Neutrophil (primary cell): ENCODE results near the gene TFEB.

ENCODE experiments used
- H3K27ac ChIP-seq: fragments of 200-600 bp; sonication (generic); 2 replicates; pipeline ENCODE4 v1.5.1; 2016; ENCODE audit warnings: mild to moderate bottlenecking, moderate library complexity
- H3K27me3 ChIP-seq: fragments of 200-600 bp; sonication (generic); 2 replicates; pipeline ENCODE4 v1.6.0; 2016; ENCODE audit warnings: mild to moderate bottlenecking
- H3K36me3 ChIP-seq: fragments of 200-600 bp; sonication (generic); 2 replicates; pipeline ENCODE4 v1.5.1; 2017
- H3K4me1 ChIP-seq, 2 experiments: fragments of 200-600 bp in 1 of 2; sonication (generic) in 1 of 2; 1 replicate in 1 of 2; 2 replicates in 1 of 2; pipeline versions ENCODE4 v1.5.1 to v1.6.1; 2013 to 2016; ENCODE audit warnings: low read depth in 1 of 2, low read length in 1 of 2, mild to moderate bottlenecking in 1 of 2, moderate library complexity in 1 of 2; ENCODE audit not compliant: control insufficient read depth in 1 of 2, insufficient read depth in 1 of 2
- H3K4me3 ChIP-seq, 2 experiments: fragments of 200-600 bp in 1 of 2; sonication (generic) in 1 of 2; 1 replicate in 1 of 2; 2 replicates in 1 of 2; pipeline ENCODE4 v1.5.1; 2013 to 2016; ENCODE audit warnings: low read depth in 1 of 2, low read length in 1 of 2, mild to moderate bottlenecking in 1 of 2, moderate library complexity in 1 of 2
- H3K9me3 ChIP-seq: fragments of 200-600 bp; sonication (generic); 2 replicates; pipeline ENCODE4 v1.5.1; 2016
- TF ChIP-seq, protein P1 (sequence below): fragments of 200-600 bp; sonication (generic); IDR thresholded peaks from 2 replicates; pipeline ENCODE4 v1.5.1; 2016; ENCODE audit warnings: antibody characterized with exemption

The TFEB gene

DNA sequence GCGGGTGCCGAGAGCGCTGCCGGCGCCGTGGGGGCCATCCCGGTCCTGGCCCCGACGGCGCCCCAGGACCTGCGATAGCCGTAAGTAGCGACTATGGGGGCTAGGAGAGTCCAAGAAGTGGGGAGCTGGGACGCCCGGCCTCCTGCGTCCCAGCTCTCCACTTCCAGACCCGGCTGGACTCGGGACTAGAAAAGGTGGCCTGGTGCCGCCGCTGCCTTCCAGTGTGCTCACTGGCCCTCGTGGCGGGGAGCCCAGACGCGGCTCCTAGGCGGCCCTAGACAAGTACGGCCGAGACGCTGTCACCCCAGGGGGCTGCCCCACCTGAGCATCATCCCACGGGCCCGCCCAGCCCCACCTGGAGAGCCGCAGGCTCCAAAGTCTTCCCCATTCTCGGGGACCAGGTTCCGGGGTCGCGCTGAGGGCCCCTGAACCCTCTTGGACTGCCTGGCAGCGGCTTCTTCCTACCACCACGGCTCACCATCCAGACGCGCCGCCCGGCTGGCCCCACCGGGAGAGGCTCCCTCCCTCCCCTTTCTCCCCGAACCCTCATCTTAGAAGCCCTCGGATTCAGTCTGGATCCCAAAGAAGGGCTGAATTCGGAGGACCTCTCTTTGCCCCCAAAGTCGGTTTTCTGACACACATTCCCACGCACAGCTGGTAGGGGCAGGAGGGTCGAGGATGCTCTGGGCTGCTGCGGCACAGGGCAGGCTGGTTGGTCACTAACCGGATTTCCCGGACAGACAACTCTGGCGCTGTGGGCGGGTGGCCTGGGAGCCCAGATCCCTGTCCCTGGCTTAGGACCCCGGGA is 98.0 kb downstream of the TFEB start:
- H3K36me3 ChIP-seq: no peaks in the 10 kb centered on the region
- H3K9me3 ChIP-seq: no peaks in the 10 kb centered on the region
- H3K27me3 ChIP-seq: peaks cover 88% of the 10 kb centered on the region
- peaks cover 0 to 6% of the 10 kb centered on the region in 2 experiments for H3K4me1 ChIP-seq
- TF ChIP-seq, protein P1, sequence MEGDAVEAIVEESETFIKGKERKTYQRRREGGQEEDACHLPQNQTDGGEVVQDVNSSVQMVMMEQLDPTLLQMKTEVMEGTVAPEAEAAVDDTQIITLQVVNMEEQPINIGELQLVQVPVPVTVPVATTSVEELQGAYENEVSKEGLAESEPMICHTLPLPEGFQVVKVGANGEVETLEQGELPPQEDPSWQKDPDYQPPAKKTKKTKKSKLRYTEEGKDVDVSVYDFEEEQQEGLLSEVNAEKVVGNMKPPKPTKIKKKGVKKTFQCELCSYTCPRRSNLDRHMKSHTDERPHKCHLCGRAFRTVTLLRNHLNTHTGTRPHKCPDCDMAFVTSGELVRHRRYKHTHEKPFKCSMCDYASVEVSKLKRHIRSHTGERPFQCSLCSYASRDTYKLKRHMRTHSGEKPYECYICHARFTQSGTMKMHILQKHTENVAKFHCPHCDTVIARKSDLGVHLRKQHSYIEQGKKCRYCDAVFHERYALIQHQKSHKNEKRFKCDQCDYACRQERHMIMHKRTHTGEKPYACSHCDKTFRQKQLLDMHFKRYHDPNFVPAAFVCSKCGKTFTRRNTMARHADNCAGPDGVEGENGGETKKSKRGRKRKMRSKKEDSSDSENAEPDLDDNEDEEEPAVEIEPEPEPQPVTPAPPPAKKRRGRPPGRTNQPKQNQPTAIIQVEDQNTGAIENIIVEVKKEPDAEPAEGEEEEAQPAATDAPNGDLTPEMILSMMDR: no peak
- no peak overlapping the region for H3K4me3 ChIP-seq
- H3K27ac ChIP-seq: no peak overlapping the region

DNA sequence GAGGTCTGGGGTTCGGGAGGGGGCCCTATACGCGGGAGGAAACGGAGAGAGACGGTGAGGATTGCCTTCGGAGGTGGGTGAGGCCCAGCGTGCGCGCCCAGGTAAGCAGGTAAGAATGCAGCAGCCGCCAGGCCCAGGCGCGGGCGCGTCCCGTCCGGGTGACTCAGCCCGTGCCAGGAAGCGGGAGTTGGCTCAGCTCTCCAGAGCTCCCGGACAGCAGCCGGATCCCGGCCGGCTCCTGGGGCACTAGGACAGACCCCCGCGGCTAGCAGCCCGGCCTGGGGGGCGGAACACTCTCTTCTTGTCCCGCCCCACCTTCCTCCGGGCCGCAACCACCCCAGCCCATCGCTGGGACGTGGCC is 98.6 kb downstream of the TFEB start:
- Histone ChIP-seq H3K9me3 (no peaks in the 10 kb centered on the region), H3K27me3 (peaks cover 86% of the 10 kb centered on the region), H3K4me3 (no peak overlapping the region), H3K4me1 (peaks cover 0 to 6% of the 10 kb centered on the region in 2 experiments), H3K27ac (no peak overlapping the region), H3K36me3 (no peaks in the 10 kb centered on the region)
- TF ChIP-seq, protein P1: no peak

DNA sequence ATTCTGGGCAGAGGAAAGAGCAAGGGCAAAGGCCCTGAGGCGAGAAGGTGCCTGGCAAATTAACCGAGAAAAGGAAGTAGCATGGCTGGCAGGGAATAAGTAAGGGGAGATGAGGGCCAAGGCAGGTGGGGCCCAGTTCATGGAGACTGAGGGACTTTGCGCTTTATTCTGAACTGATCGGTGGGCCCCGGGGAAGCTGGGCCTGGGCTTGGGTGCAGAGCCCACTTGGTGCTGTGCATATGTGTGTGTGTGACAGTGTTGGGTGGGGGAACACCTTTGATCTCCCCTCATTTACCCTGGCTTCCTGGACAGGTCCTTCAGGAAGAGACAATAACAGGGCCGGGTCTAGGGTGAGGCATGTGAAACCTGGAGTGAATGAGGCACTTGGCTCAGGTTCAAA is 100.0 kb downstream of the TFEB start:
- Histone ChIP-seq H3K4me1 (peaks cover 0 to 6% of the 10 kb centered on the region in 2 experiments), H3K27me3 (peaks cover 72% of the 10 kb centered on the region), H3K36me3 (no peaks in the 10 kb centered on the region), H3K9me3 (no peaks in the 10 kb centered on the region), H3K27ac (no peak overlapping the region), H3K4me3 (no peak overlapping the region)
- TF ChIP-seq, protein P1: no peak

DNA sequence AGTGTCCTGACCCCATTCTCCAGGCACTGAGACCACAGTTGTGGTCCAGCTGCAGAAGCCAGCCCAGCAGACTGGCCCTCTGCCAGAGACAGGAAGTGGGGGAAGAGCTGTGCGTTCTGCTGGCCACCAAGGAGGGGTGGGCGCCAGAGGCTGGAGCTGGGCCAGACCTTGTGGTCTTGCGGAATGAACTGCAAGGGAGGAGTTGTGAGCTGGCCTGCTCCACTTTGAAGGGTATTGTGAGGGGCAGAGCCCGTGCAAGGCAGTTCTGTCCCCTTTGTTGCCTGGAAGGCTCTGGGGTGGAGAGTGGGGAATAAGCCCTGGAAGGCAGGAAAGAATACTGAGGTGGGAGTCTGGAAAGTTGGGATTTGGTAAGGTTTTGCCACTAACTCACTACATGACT is 100.8 kb downstream of the TFEB start:
- Histone ChIP-seq H3K4me3 (no peak overlapping the region), H3K27ac (no peak overlapping the region), H3K27me3 (peaks cover 65% of the 10 kb centered on the region), H3K36me3 (no peaks in the 10 kb centered on the region), H3K4me1 (peaks cover 0 to 6% of the 10 kb centered on the region in 2 experiments), H3K9me3 (no peaks in the 10 kb centered on the region)
- TF ChIP-seq, protein P1: no peak
